Endothelial cell of umbilical vein (primary cell): ENCODE results near the gene TSEN15. TPM values are rescaled to one million over a fixed set of nuclear protein-coding genes. Genes with fewer than 3 reads are reported as not detected.

Experiments
- BruUV-seq: library from RNA; stranded (reverse); fragments of 400-500 nt; replicated peaks from 2 replicates; lab custom pipeline; 2021; lab: Mats Ljungman, UMichigan
- CTCF ChIA-PET: fragments of 300-600, 350-600 bp; sonication (Branson Sonifier 250); formaldehyde crosslinking; loops from one replicate; lab custom pipeline; 2021; ENCODE audit warnings: antibody characterized with exemption, inconsistent platforms; lab: Charles Lee
- POLR2A ChIA-PET: fragments of 300-600, 350-600 bp; sonication (Branson Sonifier 250); formaldehyde crosslinking; loops from one replicate; lab custom pipeline; 2021; ENCODE audit warnings: antibody characterized with exemption, inconsistent platforms; lab: Charles Lee
- DNase-seq: peaks from one replicate; pipeline ENCODE4 v3.0.0-alpha.2; 2011; ENCODE audit warnings: low read depth, low spot score
- FAIRE-seq: peaks from 2 replicates; lab custom pipeline; 2011; peaks lifted over from hg19 to GRCh38; lab: Jason Lieb, UNC
- H2AFZ ChIP-seq: 2 replicates; pipeline ENCODE4 v1.6.0; 2012; ENCODE audit warnings: low read depth, low read length, control low read depth, inconsistent platforms
- H3K27ac ChIP-seq: 2 replicates; pipeline ENCODE4 v1.5.1; 2011; ENCODE audit warnings: low read depth, mild to moderate bottlenecking, control low read depth, low read length, moderate library complexity; ENCODE audit not compliant: insufficient read depth
- H3K27me3 ChIP-seq, 2 experiments: 2 replicates each; pipeline versions ENCODE4 v1.6.0 to v1.6.1; 2011; ENCODE audit warnings: low read length in 2 of 2, mixed read lengths in 1 of 2; ENCODE audit not compliant: control insufficient read depth in 2 of 2, insufficient read depth in 2 of 2
- H3K36me3 ChIP-seq, 2 experiments: 2 replicates in 1 of 2; 3 replicates in 1 of 2; pipeline ENCODE4 v1.5.1; 2011; ENCODE audit warnings: low read length in 2 of 2, mild to moderate bottlenecking in 1 of 2, moderate library complexity in 1 of 2; ENCODE audit not compliant: control insufficient read depth in 2 of 2, insufficient read depth in 2 of 2; ENCODE audit errors: extremely low read depth in 1 of 2
- H3K4me1 ChIP-seq: 3 replicates; pipeline ENCODE4 v1.5.1; 2011; ENCODE audit warnings: mild to moderate bottlenecking, low read length; ENCODE audit not compliant: control insufficient read depth, insufficient read depth; ENCODE audit errors: extremely low read depth
- H3K4me2 ChIP-seq: 2 replicates; pipeline ENCODE4 v1.6.1; 2011; ENCODE audit warnings: low read length, control low read depth, mixed read lengths; ENCODE audit not compliant: insufficient read depth
- H3K4me3 ChIP-seq, 3 experiments: fragments of 200-600 bp in 1 of 3; sonication (generic), shearing (Covaris generic) in 1 of 3; replicated peaks in 1 of 3; 2 replicates each; pipeline ENCODE4 v1.5.1; 2011 to 2016; ENCODE audit warnings: control low read depth in 3 of 3, low read length in 3 of 3, mild to moderate bottlenecking in 2 of 3, inconsistent platforms in 1 of 3, low read depth in 1 of 3, moderate library complexity in 1 of 3; ENCODE audit not compliant: insufficient read depth in 1 of 3
- H3K79me2 ChIP-seq: 2 replicates; pipeline ENCODE4 v1.6.0; 2012; ENCODE audit warnings: low read length, inconsistent platforms; ENCODE audit not compliant: control insufficient read depth, insufficient read depth
- H3K9ac ChIP-seq: replicated peaks from 2 replicates; pipeline ENCODE3; 2011; ENCODE audit warnings: low read length, control low read depth; ENCODE audit not compliant: insufficient read depth; ENCODE audit errors: extremely low read depth
- H3K9me1 ChIP-seq: replicated peaks from 3 replicates; pipeline ENCODE4 v1.6.0; 2011; ENCODE audit warnings: mild to moderate bottlenecking, low read length; ENCODE audit not compliant: control insufficient read depth, insufficient read depth; ENCODE audit errors: extremely low read depth
- H3K9me3 ChIP-seq: replicated peaks from 2 replicates; pipeline ENCODE4 v1.5.1; 2012; ENCODE audit warnings: low read length, inconsistent platforms; ENCODE audit not compliant: control insufficient read depth, insufficient read depth
- H4K20me1 ChIP-seq: replicated peaks from 2 replicates; pipeline ENCODE3; 2011; ENCODE audit warnings: mild to moderate bottlenecking, low read length; ENCODE audit not compliant: control insufficient read depth, insufficient read depth; ENCODE audit errors: extremely low read depth
- EZH2 ChIP-seq: IDR thresholded peaks from 2 replicates; pipeline ENCODE4 v1.6.1; 2012; ENCODE audit warnings: borderline replicate concordance, low read depth, mild to moderate bottlenecking, moderate library complexity, low read length, inconsistent platforms; ENCODE audit not compliant: severe bottlenecking
- FOS ChIP-seq: IDR thresholded peaks from 2 replicates; pipeline ENCODE4 v1.6.1; 2011; ENCODE audit warnings: mild to moderate bottlenecking, low read length, moderate library complexity, borderline replicate concordance; ENCODE audit not compliant: insufficient read depth
- GATA2 ChIP-seq: IDR thresholded peaks from 2 replicates; pipeline ENCODE4 v1.7.0; 2011; ENCODE audit warnings: low read depth, mild to moderate bottlenecking, moderate library complexity, mixed read lengths, low read length; ENCODE audit not compliant: insufficient read length, insufficient read depth
- JUN ChIP-seq: IDR thresholded peaks from 2 replicates; pipeline ENCODE4 v1.6.1; 2011; ENCODE audit warnings: borderline replicate concordance, low read depth; ENCODE audit not compliant: insufficient read length, insufficient read depth
- MAX ChIP-seq: IDR thresholded peaks from 2 replicates; pipeline ENCODE4 v1.6.1; 2011; ENCODE audit not compliant: insufficient read depth, insufficient read length
- MYC ChIP-seq: IDR thresholded peaks from one replicate; pipeline ENCODE4 v1.6.1; 2011; ENCODE audit warnings: mild to moderate bottlenecking, low read depth, low read length
- POLR2A ChIP-seq: IDR thresholded peaks from 2 replicates; pipeline ENCODE4 v1.6.1; 2012; ENCODE audit warnings: low read depth, mild to moderate bottlenecking, control low read depth, low read length
- POLR2AphosphoS5 ChIP-seq: IDR thresholded peaks from 2 replicates; pipeline ENCODE4 v1.6.1; 2012; ENCODE audit warnings: low read depth, mild to moderate bottlenecking, control low read depth, low read length, moderate library complexity; ENCODE audit not compliant: insufficient read depth
- dilution Hi-C: fragments of 300-500 bp; cut with MboI; formaldehyde crosslinking; loops from one replicate; pipeline ENCODE4 v1.15.0; 2019; ENCODE audit warnings: low sequenced_read_pairs; ENCODE audit not compliant: extremely low pct_ligation_motif_present
- intact Hi-C: fragments of 100-400 bp; cut with micrococcal nuclease; formaldehyde crosslinking; loops from one replicate; pipeline ENCODE4 v1.10.0; 2022
- polyA plus RNA-seq, 4 experiments: library from polyadenylated mRNA; depleted of rRNA in 3 of 4; stranded (reverse) in 3 of 4; unstranded in 1 of 4; fragments of >200 nt; gene quantifications; 2 replicates each; pipeline versions ENCODE4 v1.2.1 to v1.2.3, GENCODE V29; 2011 to 2012; ENCODE audit warnings: missing spikeins in 1 of 4
- total RNA-seq: library from RNA; stranded (reverse); gene quantifications from 2 replicates; pipeline ENCODE4 v1.2.3, GENCODE V29; 2021
- TF ChIP-seq, protein P1 (sequence below), 2 donors: IDR thresholded peaks; 1 replicate in 1 of 2; 2 replicates in 1 of 2; pipeline ENCODE4 v1.5.1; 2011; ENCODE audit warnings: low read length in 2 of 2, mild to moderate bottlenecking in 2 of 2, moderate library complexity in 2 of 2, control low read depth in 1 of 2, inconsistent platforms in 1 of 2, low read depth in 1 of 2; ENCODE audit not compliant: insufficient read depth in 1 of 2; ENCODE audit errors: extremely low read depth in 1 of 2

Gene TSEN15
- total and polyA plus RNA-seq, 2 donors (not counting 3 experiments of a cell fraction or from before 2014, with no cell fraction given): 20.6 to 25.8 TPM

GRCh38 chr1:184072376-184072775 lies 20.8 kb downstream of the TSEN15 start:
- Histone ChIP-seq H3K27me3 (no peaks in the 10 kb centered on the region), H4K20me1 (no peaks in the 10 kb centered on the region), H3K79me2 (no peaks in the 10 kb centered on the region), H2AFZ (no peak overlapping the region), H3K4me1 (no peaks in the 10 kb centered on the region), H3K9ac (no peak overlapping the region), H3K4me3 (no peak overlapping the region), H3K36me3 (peaks cover 0 to 3% of the 10 kb centered on the region in 2 experiments), H3K9me3 (no peaks in the 10 kb centered on the region), H3K27ac (no peak overlapping the region), H3K9me1 (no peaks in the 10 kb centered on the region), H3K4me2 (no peak overlapping the region)
- TF ChIP-seq POLR2AphosphoS5 (no peak), POLR2A (no peak), FOS (no peak), GATA2 (no peak), MYC (no peak), JUN (no peak), EZH2 (no peak), MAX (no peak)
- TF ChIP-seq, protein P1, sequence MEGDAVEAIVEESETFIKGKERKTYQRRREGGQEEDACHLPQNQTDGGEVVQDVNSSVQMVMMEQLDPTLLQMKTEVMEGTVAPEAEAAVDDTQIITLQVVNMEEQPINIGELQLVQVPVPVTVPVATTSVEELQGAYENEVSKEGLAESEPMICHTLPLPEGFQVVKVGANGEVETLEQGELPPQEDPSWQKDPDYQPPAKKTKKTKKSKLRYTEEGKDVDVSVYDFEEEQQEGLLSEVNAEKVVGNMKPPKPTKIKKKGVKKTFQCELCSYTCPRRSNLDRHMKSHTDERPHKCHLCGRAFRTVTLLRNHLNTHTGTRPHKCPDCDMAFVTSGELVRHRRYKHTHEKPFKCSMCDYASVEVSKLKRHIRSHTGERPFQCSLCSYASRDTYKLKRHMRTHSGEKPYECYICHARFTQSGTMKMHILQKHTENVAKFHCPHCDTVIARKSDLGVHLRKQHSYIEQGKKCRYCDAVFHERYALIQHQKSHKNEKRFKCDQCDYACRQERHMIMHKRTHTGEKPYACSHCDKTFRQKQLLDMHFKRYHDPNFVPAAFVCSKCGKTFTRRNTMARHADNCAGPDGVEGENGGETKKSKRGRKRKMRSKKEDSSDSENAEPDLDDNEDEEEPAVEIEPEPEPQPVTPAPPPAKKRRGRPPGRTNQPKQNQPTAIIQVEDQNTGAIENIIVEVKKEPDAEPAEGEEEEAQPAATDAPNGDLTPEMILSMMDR (IDR thresholded peaks at IDR 0.05; ENCODE audit: extremely low read depth in 1 of 2, insufficient read depth in 1 of 2, low read depth in 1 of 2, low read length in 2 of 2): no peak
- POLR2A ChIA-PET: no interaction called here
- FAIRE-seq: no peak
- dilution Hi-C loops: no loop called here
- no peak for DNase-seq
- intact Hi-C loops: loop anchor here (10.0 kb wide), 1 partner anchor 422 kb away; no protein-coding TSS in a partner anchor
- no TSS peak for BruUV-seq
- CTCF ChIA-PET: interaction anchor here (2.6 kb wide), 1 partner anchor 150 kb away, joined by 16 read pairs; no protein-coding TSS in a partner anchor
